SK-N-SH (cell line): Measurements from ENCODE around the gene USH1G. TPM values are rescaled to one million over a fixed set of nuclear protein-coding genes. Genes with fewer than 3 reads are reported as not detected.

Experiments used
- CTCF ChIA-PET: fragments of 300-600, 350-600 bp; formaldehyde crosslinking; extraction: SDS; loops from one replicate; lab custom pipeline; 2021; lab: Yijun Ruan, JAX
- POLR2A ChIA-PET: fragments of 350-600 bp; sonication (Branson Sonifier 250); formaldehyde crosslinking; extraction: SDS; loops from one replicate; lab custom pipeline; 2020; ENCODE audit warnings: antibody characterized with exemption, inconsistent platforms; lab: Yijun Ruan, JAX
- DNase-seq: peaks from one replicate; pipeline ENCODE4 v3.0.0; 2012
- H2AFZ ChIP-seq: fragments of 200-600 bp; sonication (generic); 2 replicates; pipeline ENCODE4 v1.8.1; 2016; ENCODE audit warnings: antibody characterized with exemption, mild to moderate bottlenecking, low read depth
- H3F3A ChIP-seq: fragments of 200-600 bp; sonication (generic); replicated peaks from 2 replicates; pipeline ENCODE3; 2016; ENCODE audit warnings: antibody characterized with exemption, mild to moderate bottlenecking; ENCODE audit not compliant: insufficient read depth
- H3K27ac ChIP-seq, 2 experiments: fragments of 200-500 bp in 1 of 2; fragments of 200-600 bp in 1 of 2; sonication (Bioruptor generic) in 1 of 2; sonication (generic), shearing (Covaris generic) in 1 of 2; 2 replicates each; pipeline versions ENCODE4 v1.5.1 to v1.6.1; 2014 to 2016; ENCODE audit warnings: low read depth in 2 of 2, inconsistent platforms in 1 of 2, low read length in 1 of 2, mild to moderate bottlenecking in 1 of 2, mixed read lengths in 1 of 2
- H3K27me3 ChIP-seq: fragments of 200-600 bp; sonication (generic), shearing (Covaris generic); 2 replicates; pipeline ENCODE4 v1.6.1; 2016; ENCODE audit warnings: mixed run types; ENCODE audit not compliant: insufficient read depth
- H3K36me3 ChIP-seq, 2 experiments: fragments of 200-500 bp in 1 of 2; fragments of 200-600 bp in 1 of 2; sonication (Bioruptor generic) in 1 of 2; sonication (generic) in 1 of 2; replicated peaks in 1 of 2; 2 replicates each; pipeline versions ENCODE3 to v1.5.1; 2014 to 2016; ENCODE audit warnings: low read length in 1 of 2, mild to moderate bottlenecking in 1 of 2; ENCODE audit not compliant: insufficient read depth in 2 of 2, control insufficient read depth in 1 of 2
- H3K4me1 ChIP-seq, 2 experiments: fragments of 200-500 bp in 1 of 2; fragments of 200-600 bp in 1 of 2; sonication (Bioruptor generic) in 1 of 2; sonication (generic), shearing (Covaris generic) in 1 of 2; 2 replicates each; pipeline versions ENCODE4 v1.5.1 to v1.6.1; 2014 to 2016; ENCODE audit warnings: low read depth in 1 of 2, low read length in 1 of 2, mixed run types in 1 of 2; ENCODE audit not compliant: insufficient read depth in 2 of 2, control insufficient read depth in 1 of 2
- H3K4me2 ChIP-seq: fragments of 200-600 bp; sonication (generic), shearing (Covaris generic); 2 replicates; pipeline ENCODE4 v1.6.1; 2017; ENCODE audit warnings: mixed run types
- H3K4me3 ChIP-seq, 2 experiments: fragments of 200-500 bp in 1 of 2; fragments of 200-600 bp in 1 of 2; sonication (Bioruptor generic) in 1 of 2; sonication (generic), shearing (Covaris generic) in 1 of 2; 2 replicates each; pipeline versions ENCODE4 v1.5.1 to v1.8.1; 2014 to 2016; ENCODE audit warnings: low read depth in 2 of 2, inconsistent platforms in 1 of 2, low read length in 1 of 2, mild to moderate bottlenecking in 1 of 2, mixed read lengths in 1 of 2, moderate library complexity in 1 of 2
- H3K79me2 ChIP-seq: fragments of 200-600 bp; sonication (generic); 2 replicates; pipeline ENCODE4 v1.8.1; 2017; ENCODE audit warnings: mild to moderate bottlenecking; ENCODE audit not compliant: insufficient read depth
- H3K9ac ChIP-seq: fragments of 200-600 bp; sonication (generic); 2 replicates; pipeline ENCODE4 v1.6.1; 2017; ENCODE audit warnings: mixed run types
- H3K9me2 ChIP-seq: fragments of 200-600 bp; sonication (generic); 2 replicates; pipeline ENCODE4 v1.6.1; 2017; ENCODE audit warnings: mixed run types
- H3K9me3 ChIP-seq: fragments of 200-600 bp; sonication (generic); 2 replicates; pipeline ENCODE4 v1.6.1; 2017; ENCODE audit warnings: mixed run types, mild to moderate bottlenecking, moderate library complexity
- H4K20me1 ChIP-seq: fragments of 200-600 bp; sonication (generic); 2 replicates; pipeline ENCODE4 v1.6.1; 2017; ENCODE audit warnings: mild to moderate bottlenecking, mixed run types; ENCODE audit not compliant: insufficient read depth
- FOXJ3 ChIP-seq: sonication (generic); formaldehyde crosslinking; IDR thresholded peaks from 2 replicates; pipeline ENCODE4 v1.5.1; 2020; ENCODE audit warnings: mild to moderate bottlenecking, missing genetic modification reagents
- GABPA ChIP-seq: IDR thresholded peaks from 2 replicates; pipeline ENCODE4 v1.4.0; 2012; ENCODE audit warnings: low read depth, mild to moderate bottlenecking
- GATA2 ChIP-seq: sonication (generic); formaldehyde crosslinking; IDR thresholded peaks from 2 replicates; pipeline ENCODE4 v1.5.0; 2020; ENCODE audit warnings: mild to moderate bottlenecking, missing genetic modification reagents
- MEF2A ChIP-seq: IDR thresholded peaks from 2 replicates; pipeline ENCODE4 v1.4.0; 2012; ENCODE audit warnings: low read depth, borderline replicate concordance
- NFIC ChIP-seq: IDR thresholded peaks from 2 replicates; pipeline ENCODE4 v1.4.0; 2012; ENCODE audit warnings: borderline replicate concordance
- NRF1 ChIP-seq: IDR thresholded peaks from 2 replicates; pipeline ENCODE4 v1.6.1; 2012; ENCODE audit warnings: low read depth, mild to moderate bottlenecking, low read length
- RAD21 ChIP-seq: IDR thresholded peaks from 2 replicates; pipeline ENCODE4 v1.6.1; 2012; ENCODE audit warnings: mild to moderate bottlenecking, low read length
- RCOR1 ChIP-seq: fragments of 150-350 bp; IDR thresholded peaks from 2 replicates; pipeline ENCODE4 v1.6.1; 2017; ENCODE audit warnings: antibody characterized with exemption, low read length
- SIN3A ChIP-seq: IDR thresholded peaks from 2 replicates; pipeline ENCODE4 v1.6.1; 2012; ENCODE audit warnings: low read depth, mild to moderate bottlenecking, low read length, moderate library complexity, borderline replicate concordance
- SMC3 ChIP-seq: IDR thresholded peaks from 2 replicates; pipeline ENCODE4 v1.6.1; 2012; ENCODE audit warnings: low read depth, low read length, improper control_type of control experiment
- TAF1 ChIP-seq: IDR thresholded peaks from 2 replicates; pipeline ENCODE4 v1.6.1; 2012; ENCODE audit warnings: low read depth, mild to moderate bottlenecking, low read length, moderate library complexity, borderline replicate concordance
- TCF12 ChIP-seq: IDR thresholded peaks from 2 replicates; pipeline ENCODE4 v1.4.0; 2012
- TEAD4 ChIP-seq: IDR thresholded peaks from 2 replicates; pipeline ENCODE4 v1.4.0; 2012; ENCODE audit warnings: mild to moderate bottlenecking, borderline replicate concordance; ENCODE audit not compliant: insufficient read depth
- WGBS: methylation state at CpG from one replicate; pipeline ENCODE4 v1.1.6; 2017; ENCODE audit warnings: low lambda C conversion rate; 5-methylcytosine and 5-hydroxymethylcytosine counted together
- polyA plus RNA-seq, 3 experiments: library from polyadenylated mRNA; depleted of rRNA; stranded (reverse); fragments of >200 nt; gene quantifications; 2 replicates each; pipeline ENCODE4 v1.2.3, GENCODE V29; 2012
- TF ChIP-seq, protein P1 (sequence below): IDR thresholded peaks from 2 replicates; pipeline ENCODE4 v1.4.0; 2012; ENCODE audit warnings: low read depth
- TF ChIP-seq, protein P2 (sequence below): fragments of 150-350 bp; IDR thresholded peaks from 2 replicates; pipeline ENCODE4 v1.6.1; 2016; ENCODE audit warnings: mild to moderate bottlenecking, low read depth, low read length
- TF ChIP-seq, protein P3 (sequence below): IDR thresholded peaks from 2 replicates; pipeline ENCODE4 v1.4.0; 2012; ENCODE audit warnings: low read depth, borderline replicate concordance
- TF ChIP-seq, protein P4 (sequence below): IDR thresholded peaks from 2 replicates; pipeline ENCODE4 v1.6.1; 2012; ENCODE audit warnings: mild to moderate bottlenecking, low read depth, low read length, moderate library complexity
- TF ChIP-seq, protein P5 (sequence below): IDR thresholded peaks from 2 replicates; pipeline ENCODE4; 2012
- TF ChIP-seq, protein P6 (sequence below): fragments of 150-350 bp; IDR thresholded peaks from 2 replicates; pipeline ENCODE4 v1.6.1; 2017; ENCODE audit warnings: antibody characterized with exemption, low read length, low read depth, borderline replicate concordance
- TF ChIP-seq, protein P7 (sequence below): fragments of 200-600 bp; sonication (generic); IDR thresholded peaks from 2 replicates; pipeline ENCODE4 v1.6.1; 2017; ENCODE audit warnings: antibody characterized with exemption, mild to moderate bottlenecking, moderate library complexity

Gene USH1G
- polyA plus RNA-seq, 1 of the 3 experiments (the other 2 are of a cell fraction), result not detected

DNA sequence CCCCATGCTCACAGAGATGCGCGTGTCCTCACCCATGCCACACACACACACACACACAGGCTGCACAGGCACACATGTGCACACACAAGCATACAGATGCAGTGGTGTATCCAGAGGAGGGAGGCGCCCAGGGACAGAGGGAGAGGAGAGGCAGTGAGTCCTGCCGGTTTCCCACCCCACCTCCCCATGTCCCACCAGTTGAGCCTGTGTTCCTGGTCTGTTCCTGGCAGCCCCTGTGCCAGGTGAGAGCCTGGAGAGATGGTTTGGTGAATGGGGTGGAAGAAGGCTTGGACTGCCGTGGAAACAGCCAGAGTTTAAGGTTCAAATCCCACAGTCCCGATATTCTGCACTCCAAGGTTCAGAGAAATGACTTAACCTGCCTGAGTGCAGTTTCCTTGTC lies 19.4 kb downstream of the USH1G start:
- no peak overlapping the region for H3K4me2 ChIP-seq
- 41% methylated on average over 5 of the region's 6 CpGs for WGBS
- H3K27ac ChIP-seq, result no peak overlapping the region
- no peaks in the 10 kb centered on the region for H3K9me2 ChIP-seq
- DNase-seq, result no peak
- TF ChIP-seq, protein P1, sequence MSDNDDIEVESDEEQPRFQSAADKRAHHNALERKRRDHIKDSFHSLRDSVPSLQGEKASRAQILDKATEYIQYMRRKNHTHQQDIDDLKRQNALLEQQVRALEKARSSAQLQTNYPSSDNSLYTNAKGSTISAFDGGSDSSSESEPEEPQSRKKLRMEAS, result no peak
- TF ChIP-seq, protein P2, sequence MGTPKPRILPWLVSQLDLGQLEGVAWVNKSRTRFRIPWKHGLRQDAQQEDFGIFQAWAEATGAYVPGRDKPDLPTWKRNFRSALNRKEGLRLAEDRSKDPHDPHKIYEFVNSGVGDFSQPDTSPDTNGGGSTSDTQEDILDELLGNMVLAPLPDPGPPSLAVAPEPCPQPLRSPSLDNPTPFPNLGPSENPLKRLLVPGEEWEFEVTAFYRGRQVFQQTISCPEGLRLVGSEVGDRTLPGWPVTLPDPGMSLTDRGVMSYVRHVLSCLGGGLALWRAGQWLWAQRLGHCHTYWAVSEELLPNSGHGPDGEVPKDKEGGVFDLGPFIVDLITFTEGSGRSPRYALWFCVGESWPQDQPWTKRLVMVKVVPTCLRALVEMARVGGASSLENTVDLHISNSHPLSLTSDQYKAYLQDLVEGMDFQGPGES, result no peak
- TF ChIP-seq, protein P3, sequence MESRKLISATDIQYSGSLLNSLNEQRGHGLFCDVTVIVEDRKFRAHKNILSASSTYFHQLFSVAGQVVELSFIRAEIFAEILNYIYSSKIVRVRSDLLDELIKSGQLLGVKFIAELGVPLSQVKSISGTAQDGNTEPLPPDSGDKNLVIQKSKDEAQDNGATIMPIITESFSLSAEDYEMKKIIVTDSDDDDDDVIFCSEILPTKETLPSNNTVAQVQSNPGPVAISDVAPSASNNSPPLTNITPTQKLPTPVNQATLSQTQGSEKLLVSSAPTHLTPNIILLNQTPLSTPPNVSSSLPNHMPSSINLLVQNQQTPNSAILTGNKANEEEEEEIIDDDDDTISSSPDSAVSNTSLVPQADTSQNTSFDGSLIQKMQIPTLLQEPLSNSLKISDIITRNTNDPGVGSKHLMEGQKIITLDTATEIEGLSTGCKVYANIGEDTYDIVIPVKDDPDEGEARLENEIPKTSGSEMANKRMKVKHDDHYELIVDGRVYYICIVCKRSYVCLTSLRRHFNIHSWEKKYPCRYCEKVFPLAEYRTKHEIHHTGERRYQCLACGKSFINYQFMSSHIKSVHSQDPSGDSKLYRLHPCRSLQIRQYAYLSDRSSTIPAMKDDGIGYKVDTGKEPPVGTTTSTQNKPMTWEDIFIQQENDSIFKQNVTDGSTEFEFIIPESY, result no peak
- TF ChIP-seq, protein P4, sequence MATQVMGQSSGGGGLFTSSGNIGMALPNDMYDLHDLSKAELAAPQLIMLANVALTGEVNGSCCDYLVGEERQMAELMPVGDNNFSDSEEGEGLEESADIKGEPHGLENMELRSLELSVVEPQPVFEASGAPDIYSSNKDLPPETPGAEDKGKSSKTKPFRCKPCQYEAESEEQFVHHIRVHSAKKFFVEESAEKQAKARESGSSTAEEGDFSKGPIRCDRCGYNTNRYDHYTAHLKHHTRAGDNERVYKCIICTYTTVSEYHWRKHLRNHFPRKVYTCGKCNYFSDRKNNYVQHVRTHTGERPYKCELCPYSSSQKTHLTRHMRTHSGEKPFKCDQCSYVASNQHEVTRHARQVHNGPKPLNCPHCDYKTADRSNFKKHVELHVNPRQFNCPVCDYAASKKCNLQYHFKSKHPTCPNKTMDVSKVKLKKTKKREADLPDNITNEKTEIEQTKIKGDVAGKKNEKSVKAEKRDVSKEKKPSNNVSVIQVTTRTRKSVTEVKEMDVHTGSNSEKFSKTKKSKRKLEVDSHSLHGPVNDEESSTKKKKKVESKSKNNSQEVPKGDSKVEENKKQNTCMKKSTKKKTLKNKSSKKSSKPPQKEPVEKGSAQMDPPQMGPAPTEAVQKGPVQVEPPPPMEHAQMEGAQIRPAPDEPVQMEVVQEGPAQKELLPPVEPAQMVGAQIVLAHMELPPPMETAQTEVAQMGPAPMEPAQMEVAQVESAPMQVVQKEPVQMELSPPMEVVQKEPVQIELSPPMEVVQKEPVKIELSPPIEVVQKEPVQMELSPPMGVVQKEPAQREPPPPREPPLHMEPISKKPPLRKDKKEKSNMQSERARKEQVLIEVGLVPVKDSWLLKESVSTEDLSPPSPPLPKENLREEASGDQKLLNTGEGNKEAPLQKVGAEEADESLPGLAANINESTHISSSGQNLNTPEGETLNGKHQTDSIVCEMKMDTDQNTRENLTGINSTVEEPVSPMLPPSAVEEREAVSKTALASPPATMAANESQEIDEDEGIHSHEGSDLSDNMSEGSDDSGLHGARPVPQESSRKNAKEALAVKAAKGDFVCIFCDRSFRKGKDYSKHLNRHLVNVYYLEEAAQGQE, result no peak
- no peak for TF ChIP-seq NFIC
- TF ChIP-seq RCOR1, result no peak
- no peak for TF ChIP-seq FOXJ3 (CRISPR knock-in tag)
- TF ChIP-seq TEAD4, result no peak
- TF ChIP-seq SIN3A, result no peak
- TF ChIP-seq SMC3, result no peak
- TF ChIP-seq, protein P5, sequence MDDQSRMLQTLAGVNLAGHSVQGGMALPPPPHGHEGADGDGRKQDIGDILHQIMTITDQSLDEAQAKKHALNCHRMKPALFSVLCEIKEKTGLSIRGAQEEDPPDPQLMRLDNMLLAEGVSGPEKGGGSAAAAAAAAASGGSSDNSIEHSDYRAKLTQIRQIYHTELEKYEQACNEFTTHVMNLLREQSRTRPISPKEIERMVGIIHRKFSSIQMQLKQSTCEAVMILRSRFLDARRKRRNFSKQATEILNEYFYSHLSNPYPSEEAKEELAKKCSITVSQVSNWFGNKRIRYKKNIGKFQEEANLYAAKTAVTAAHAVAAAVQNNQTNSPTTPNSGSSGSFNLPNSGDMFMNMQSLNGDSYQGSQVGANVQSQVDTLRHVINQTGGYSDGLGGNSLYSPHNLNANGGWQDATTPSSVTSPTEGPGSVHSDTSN, result no peak
- TF ChIP-seq RAD21, result no peak
- TF ChIP-seq TAF1, result no peak
- no peak for TF ChIP-seq NRF1
- TF ChIP-seq GABPA, result no peak
- no peak for TF ChIP-seq TCF12
- TF ChIP-seq, protein P6, sequence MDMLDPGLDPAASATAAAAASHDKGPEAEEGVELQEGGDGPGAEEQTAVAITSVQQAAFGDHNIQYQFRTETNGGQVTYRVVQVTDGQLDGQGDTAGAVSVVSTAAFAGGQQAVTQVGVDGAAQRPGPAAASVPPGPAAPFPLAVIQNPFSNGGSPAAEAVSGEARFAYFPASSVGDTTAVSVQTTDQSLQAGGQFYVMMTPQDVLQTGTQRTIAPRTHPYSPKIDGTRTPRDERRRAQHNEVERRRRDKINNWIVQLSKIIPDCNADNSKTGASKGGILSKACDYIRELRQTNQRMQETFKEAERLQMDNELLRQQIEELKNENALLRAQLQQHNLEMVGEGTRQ, result no peak
- no peak for TF ChIP-seq MEF2A
- TF ChIP-seq, protein P7, sequence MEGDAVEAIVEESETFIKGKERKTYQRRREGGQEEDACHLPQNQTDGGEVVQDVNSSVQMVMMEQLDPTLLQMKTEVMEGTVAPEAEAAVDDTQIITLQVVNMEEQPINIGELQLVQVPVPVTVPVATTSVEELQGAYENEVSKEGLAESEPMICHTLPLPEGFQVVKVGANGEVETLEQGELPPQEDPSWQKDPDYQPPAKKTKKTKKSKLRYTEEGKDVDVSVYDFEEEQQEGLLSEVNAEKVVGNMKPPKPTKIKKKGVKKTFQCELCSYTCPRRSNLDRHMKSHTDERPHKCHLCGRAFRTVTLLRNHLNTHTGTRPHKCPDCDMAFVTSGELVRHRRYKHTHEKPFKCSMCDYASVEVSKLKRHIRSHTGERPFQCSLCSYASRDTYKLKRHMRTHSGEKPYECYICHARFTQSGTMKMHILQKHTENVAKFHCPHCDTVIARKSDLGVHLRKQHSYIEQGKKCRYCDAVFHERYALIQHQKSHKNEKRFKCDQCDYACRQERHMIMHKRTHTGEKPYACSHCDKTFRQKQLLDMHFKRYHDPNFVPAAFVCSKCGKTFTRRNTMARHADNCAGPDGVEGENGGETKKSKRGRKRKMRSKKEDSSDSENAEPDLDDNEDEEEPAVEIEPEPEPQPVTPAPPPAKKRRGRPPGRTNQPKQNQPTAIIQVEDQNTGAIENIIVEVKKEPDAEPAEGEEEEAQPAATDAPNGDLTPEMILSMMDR, result no peak
- no peak for TF ChIP-seq GATA2
- H3K4me3 ChIP-seq, result no peak overlapping the region
- no peaks in the 10 kb centered on the region for H3K36me3 ChIP-seq
- no peaks in the 10 kb centered on the region for H4K20me1 ChIP-seq
- ChIA-PET CTCF (interaction anchor here (1.5 to 2.0 kb wide), 3 partner anchors 16 to 41 kb away, joined by 5 to 9 read pairs (median 6); partner anchors contain the start of gene USH1G), POLR2A (interaction anchor here (0.7 kb wide), 1 partner anchor 23 kb away, joined by 3 read pairs; no protein-coding TSS in a partner anchor)
- no peaks in the 10 kb centered on the region for H3K4me1 ChIP-seq
- no peaks in the 10 kb centered on the region for H3K79me2 ChIP-seq
- H3K27me3 ChIP-seq, result peaks cover 15% of the 10 kb centered on the region; the same call in 1 of the 2 replicates
- H3K9ac ChIP-seq, result no peak overlapping the region
- H2AFZ ChIP-seq, result no peak overlapping the region
- no peaks in the 10 kb centered on the region for H3F3A ChIP-seq
- no peaks in the 10 kb centered on the region for H3K9me3 ChIP-seq
